ENCODE measurements around the gene MBLAC1. TPM values are rescaled to one million over a fixed set of nuclear protein-coding genes. Genes with fewer than 3 reads are reported as not detected.

Gene MBLAC1
- total and polyA plus RNA-seq, 9 of the 15 experiments (the other 6 are each of a cell fraction or from before 2014, with no cell fraction given), result 0.03 to 3.1 (median 0.52) TPM

GRCh38 chr7:100088621-100089457, 37.9 kb upstream of the MBLAC1 start, which contains the start of gene COPS6 (continued):
- TF ChIP-seq ZNF639 (CRISPR knock-in tag; conservative IDR thresholded peaks at IDR 0.05 in 1 of 2, IDR thresholded peaks at IDR 0.05 in 1 of 2) (peak in 1 of 2 experiments; percentile 98; a peak in 2 of 4 replicates), ZNF143 (CRISPR knock-in tag; IDR thresholded peaks at IDR 0.05) (peak; percentile 47; the same call in 1 of the 2 replicates), MBD2 (IDR thresholded peaks at IDR 0.05; ENCODE audit: borderline replicate concordance, low read depth) (peak; percentile 63; the same call in 1 of the 2 replicates), HDAC3 (IDR thresholded peaks at IDR 0.05; ENCODE audit: borderline replicate concordance, partially characterized antibody) (no peak), ELF1 (tag; IDR thresholded peaks at IDR 0.05) (peak; percentile 66; the same call in 1 of the 2 replicates), ZNF347 (CRISPR knock-in tag; IDR thresholded peaks at IDR 0.05; ENCODE audit: low read depth) (0 out of 2 replicates have a peak, but pooled peaks have one; percentile 40), HNRNPK (IDR thresholded peaks at IDR 0.05; ENCODE audit: low read depth, low read length, poor library complexity, severe bottlenecking) (no peak), BDP1 (IDR thresholded peaks at IDR 0.05; ENCODE audit: insufficient read depth, insufficient read length) (no peak), PCBP2 (IDR thresholded peaks at IDR 0.05; ENCODE audit: low read depth, low read length, poor library complexity, severe bottlenecking) (no peak), ZNF764 (CRISPR knock-in tag; IDR thresholded peaks at IDR 0.05; ENCODE audit: low read depth) (peak; percentile 41; the same call in 1 of the 2 replicates), SP2 (IDR thresholded peaks at IDR 0.05; ENCODE audit: extremely low read depth, low read depth, low read length, poor library complexity, severe bottlenecking) (no peak), MITF (IDR thresholded peaks at IDR 0.05) (0 out of 2 replicates have a peak, but pooled peaks have one; percentile 28), TEAD1 (CRISPR knock-in tag; IDR thresholded peaks at IDR 0.05) (peak in 1 of 2 experiments; percentile 95; a peak in 2 of 4 replicates), EP300 (IDR thresholded peaks at IDR 0.05; ENCODE audit: low read length) (peak; percentile 42; the same call in 1 of the 2 replicates), IRF1 (CRISPR knock-in tag; IDR thresholded peaks at IDR 0.05; ENCODE audit: borderline replicate concordance) (peak; percentile 95; the same call in 1 of the 2 replicates), ZNF280A (IDR thresholded peaks at IDR 0.05; ENCODE audit: low read depth, partially characterized antibody) (no peak), MAZ (CRISPR knock-in tag; conservative IDR thresholded peaks at IDR 0.05 in 1 of 2, IDR thresholded peaks at IDR 0.05 in 1 of 2) (peak; percentile 83 to 88), CHD1 (IDR thresholded peaks at IDR 0.05; ENCODE audit: low read length) (peak; percentile 39), ZKSCAN1 (IDR thresholded peaks at IDR 0.05; ENCODE audit: low read depth, low read length) (peak; percentile 39), ZNF668 (CRISPR knock-in tag; IDR thresholded peaks at IDR 0.05) (peak; percentile 74; the same call in 1 of the 2 replicates)
